Dedifferentiated amniotic fluid mesenchymal stem cell (primary cell): Measurements from ENCODE around the gene MAGEB6B.
"Not testable (repeated sequence)": the region's sequence is repeated elsewhere in the genome, so short reads cannot be mapped to it uniquely, and the experiment has no call there.

Experiments
- DNase-seq: peaks from one replicate; pipeline ENCODE4 v3.0.0-alpha.2; 2016; ENCODE audit errors: extremely low spot score

MAGEB6B gene

GRCh38 chrX:26160301-26160700 lies at the start of gene MAGEB6B:
TSS of gene MAGEB6B (plus strand) at chrX:26160601. CDS start at chrX:26160601, 0 bp downstream.
- no peak for DNase-seq

- DNase-seq = no peak
These were observed 22.1 kb upstream of the MAGEB6B start, which contains the start of gene MAGEB18 for GRCh38 chrX:26138274-26138673. TSS of gene MAGEB18 (plus strand) at chrX:26138343. CDS start at chrX:26138986, 643 bp downstream.

GRCh38 chrX:26146024-26146423 lies 14.4 kb upstream of the MAGEB6B start:
- no peak for DNase-seq

- DNase-seq = no peak
These were observed 31.8 kb downstream of the MAGEB6B start, which contains the start of gene MAGEB6 for GRCh38 chrX:26192204-26192603. TSS of gene MAGEB6 (plus strand) at chrX:26192440. CDS start at chrX:26193847, 1,407 bp downstream.

- no peak for DNase-seq
These were observed 43.2 kb downstream of the MAGEB6B start for GRCh38 chrX:26203561-26203960.

- DNase-seq = not testable (repeated sequence)
These were observed 44.3 kb downstream of the MAGEB6B start for GRCh38 chrX:26204717-26205116.

GRCh38 chrX:26208012-26208411 lies 47.6 kb downstream of the MAGEB6B start:
- no peak for DNase-seq
